K562 (cell line): ENCODE results near the gene GMIP. TPM values are rescaled to one million over a fixed set of nuclear protein-coding genes. Genes with fewer than 3 reads are reported as not detected.

Experiments
- ATAC-seq: fragments of 200-7000 bp; cut with Tn5 transposase; 3 replicates; pipeline ENCODE4 v1.9.1; 2020; ENCODE audit warnings: moderate library complexity
- BruUV-seq: library from RNA; stranded (reverse); fragments of 400-500 nt; replicated peaks from 2 replicates; lab custom pipeline; 2021; lab: Mats Ljungman, UMichigan
- CTCF ChIA-PET: fragments of 300-600 bp; formaldehyde crosslinking; extraction: SDS; loops from one replicate; lab custom pipeline; 2021; ENCODE audit warnings: low intra/inter-chr PET ratio; lab: Yijun Ruan, JAX
- POLR2A ChIA-PET: fragments of 300-600, 350-650 bp; sonication (Branson Sonifier 250); formaldehyde crosslinking; extraction: SDS; loops from one replicate; lab custom pipeline; 2021; ENCODE audit warnings: antibody characterized with exemption, inconsistent platforms; lab: Yijun Ruan, JAX
- DNase-seq, 4 experiments: peaks; one replicate each; pipeline versions ENCODE4 v3.0.0 to v3.0.0-alpha.2; 2011 to 2018; ENCODE audit warnings: low spot score in 3 of 4, mixed read lengths in 3 of 4; ENCODE audit errors: extremely low read depth in 1 of 4
- FAIRE-seq: peaks from 2 replicates; lab custom pipeline; 2011; peaks lifted over from hg19 to GRCh38; lab: Jason Lieb, UNC
- H2AFZ ChIP-seq: 2 replicates; pipeline ENCODE4 v1.6.0; 2011; ENCODE audit warnings: low read depth, low read length, control low read depth, inconsistent platforms
- H3K27ac ChIP-seq: fragments of 200-600 bp; 3 replicates; pipeline ENCODE4 v1.8.0; 2011; ENCODE audit warnings: low read depth, mild to moderate bottlenecking, control low read depth, inconsistent platforms, low read length, moderate library complexity, mixed read lengths; ENCODE audit errors: extremely low read depth
- H3K27me3 ChIP-seq, 2 experiments: fragments of 300-600 bp in 1 of 2; 2 replicates in 1 of 2; 3 replicates in 1 of 2; pipeline versions ENCODE4 v1.6.0 to v1.8.0; 2011; ENCODE audit warnings: inconsistent platforms in 2 of 2, low read length in 2 of 2, mild to moderate bottlenecking in 1 of 2, mixed read lengths in 1 of 2, moderate library complexity in 1 of 2; ENCODE audit not compliant: control insufficient read depth in 2 of 2, insufficient read depth in 2 of 2
- H3K36me3 ChIP-seq: fragments of 300-600 bp; 3 replicates; pipeline ENCODE4 v1.8.0; 2011; ENCODE audit warnings: mild to moderate bottlenecking, low read length, inconsistent platforms; ENCODE audit not compliant: control insufficient read depth, insufficient read depth
- H3K4me1 ChIP-seq, 2 experiments: fragments of 200-600 bp in 1 of 2; replicated peaks in 1 of 2; 2 replicates in 1 of 2; 3 replicates in 1 of 2; pipeline versions ENCODE4 v1.5.1 to v1.8.0; 2011; ENCODE audit warnings: inconsistent platforms in 2 of 2, low read length in 2 of 2, mild to moderate bottlenecking in 1 of 2, mixed read lengths in 1 of 2, moderate library complexity in 1 of 2; ENCODE audit not compliant: control insufficient read depth in 2 of 2, insufficient read depth in 2 of 2
- H3K4me2 ChIP-seq: 2 replicates; pipeline ENCODE4 v1.6.1; 2011; ENCODE audit warnings: low read length, control low read depth, inconsistent platforms, mixed read lengths; ENCODE audit not compliant: insufficient read depth
- H3K4me3 ChIP-seq: fragments of 200-600 bp; sonication (generic), shearing (Covaris generic); 2 replicates; pipeline ENCODE4 v1.5.1; 2016; ENCODE audit warnings: control low read depth, inconsistent platforms
- H3K79me2 ChIP-seq: fragments of 200-600 bp; 3 replicates; pipeline ENCODE4 v1.8.0; 2011; ENCODE audit warnings: low read length, inconsistent platforms; ENCODE audit not compliant: control insufficient read depth, insufficient read depth
- H3K9ac ChIP-seq, 2 experiments: 2 replicates each; pipeline versions ENCODE4 v1.6.0 to v1.6.1; 2011; ENCODE audit warnings: low read depth in 2 of 2, low read length in 2 of 2, control low read depth in 1 of 2, inconsistent platforms in 1 of 2, mild to moderate bottlenecking in 1 of 2, mixed read lengths in 1 of 2; ENCODE audit not compliant: insufficient read depth in 1 of 2
- H3K9me1 ChIP-seq: one replicate; pipeline ENCODE4 v1.6.0; 2011; ENCODE audit warnings: inconsistent platforms, mild to moderate bottlenecking, low read length, moderate library complexity; ENCODE audit not compliant: control insufficient read depth, insufficient read depth
- H3K9me3 ChIP-seq: replicated peaks from 2 replicates; pipeline ENCODE4 v1.5.1; 2011; ENCODE audit warnings: low read depth, low read length, inconsistent platforms; ENCODE audit not compliant: control insufficient read depth, insufficient read depth
- H4K20me1 ChIP-seq: replicated peaks from 2 replicates; pipeline ENCODE4 v1.6.1; 2011; ENCODE audit warnings: low read length, inconsistent platforms, mixed read lengths; ENCODE audit not compliant: control insufficient read depth, insufficient read depth
- E4F1 ChIP-seq: fragments of 250-450 bp; sonication (Bioruptor Pico); IDR thresholded peaks from 2 replicates; pipeline ENCODE4 v1.5.0; 2021; ENCODE audit warnings: mild to moderate bottlenecking, borderline replicate concordance
- JUND ChIP-seq, 2 experiments: IDR thresholded peaks; 2 replicates in 1 of 2; 3 replicates in 1 of 2; pipeline ENCODE4 v1.6.1; 2011; ENCODE audit warnings: borderline replicate concordance in 2 of 2, low read depth in 2 of 2, low read length in 2 of 2, improper control_type of control experiment in 1 of 2, missing biosample characterization in 1 of 2, missing genetic modification characterization in 1 of 2, missing genetic modification reagents in 1 of 2
- MCM2 ChIP-seq: fragments of 450-650 bp; IDR thresholded peaks from 2 replicates; pipeline ENCODE4 v1.6.1; 2017; ENCODE audit warnings: low read depth, mild to moderate bottlenecking
- MLX ChIP-seq, 2 experiments: fragments of 450-650 bp in 1 of 2; sonication (generic) in 1 of 2; formaldehyde crosslinking; conservative IDR thresholded peaks; 2 replicates each; pipeline versions ENCODE4 v1.4.0 to v1.8.1; 2020 to 2022; ENCODE audit warnings: mild to moderate bottlenecking in 1 of 2, missing genetic modification reagents in 1 of 2
- SMARCA4 ChIP-seq: fragments of 450-650 bp; IDR thresholded peaks from 2 replicates; pipeline ENCODE4 v1.6.1; 2016
- SPI1 ChIP-seq: IDR thresholded peaks from 2 replicates; pipeline ENCODE4 v1.6.1; 2011; ENCODE audit warnings: low read depth, low read length, control low read depth, borderline replicate concordance
- WGBS: fragments of 100-300 bp; shearing (Covaris generic); methylation state at CpG from one replicate; pipeline ENCODE4 v1.1.6; 2016; ENCODE audit warnings: low coverage, mixed read lengths; ENCODE audit not compliant: insufficient coverage; ENCODE audit errors: missing lambda C conversion rate; 5-methylcytosine and 5-hydroxymethylcytosine counted together
- in situ Hi-C: fragments of 300-500 bp; cut with MboI; formaldehyde crosslinking; loops from 4 replicates; pipeline ENCODE4 v1.15.0; 2018; ENCODE audit warnings: inconsistent platforms, mixed read lengths
- intact Hi-C: fragments of 100-400 bp; cut with micrococcal nuclease; formaldehyde crosslinking; loops from 2 replicates; pipeline ENCODE4 v1.14.2; 2022
- polyA plus RNA-seq, 8 experiments: library from polyadenylated mRNA; depleted of rRNA in 4 of 8; stranded (reverse) in 5 of 8; unstranded in 3 of 8; fragments of >200 nt; fragmentation: Nextera tagmentation in 2 of 8; fragmentation: Illumina TruSeq in 1 of 8; extraction: Ambion mirVana in 2 of 8; extraction: Trizol in 1 of 8; gene quantifications; 2 replicates each; pipeline versions ENCODE4 v1.2.1 to v1.2.3, GENCODE V29; 2011 to 2014; ENCODE audit warnings: inconsistent platforms in 1 of 8, missing spikeins in 1 of 8
- total RNA-seq, 7 experiments: library from RNA; depleted of rRNA in 6 of 7; stranded (reverse); fragments of >200 nt in 6 of 7; fragmentation: Illumina TruSeq in 2 of 7; extraction: Trizol in 2 of 7; gene quantifications; 2 replicates each; pipeline versions ENCODE4 v1.2.1 to v1.2.3, GENCODE V29; 2011 to 2021; ENCODE audit warnings: low replicate concordance in 1 of 7

The GMIP gene
- total and polyA plus RNA-seq, 9 of the 15 experiments (the other 6 are each of a cell fraction or from before 2014, with no cell fraction given) = 0.14 to 15.8 (median 3.2) TPM

GRCh38 chr19:19632661-19633060, 10.8 kb downstream of the GMIP start:
- H3K9me3 ChIP-seq = no peaks in the 10 kb centered on the region
- CTCF ChIA-PET = no interaction called here
- no peak overlapping the region for H3K27ac ChIP-seq
- no peak overlapping the region for H3K9ac ChIP-seq
- H3K36me3 ChIP-seq = peaks cover 39% of the 10 kb centered on the region; the same call in 2 of the 3 replicates
- H3K4me2 ChIP-seq = no peak overlapping the region
- H2AFZ ChIP-seq = no peak overlapping the region
- no peaks in the 10 kb centered on the region for H3K9me1 ChIP-seq
- no peaks in the 10 kb centered on the region for H4K20me1 ChIP-seq
- no peaks in the 10 kb centered on the region for H3K79me2 ChIP-seq
- BruUV-seq = no TSS peak
- POLR2A ChIA-PET = interaction anchor here (0.6 to 1.2 kb wide), 2 partner anchors 8 to 1039 kb away, joined by 3 to 4 read pairs; no protein-coding TSS in a partner anchor
- no peak for ATAC-seq
- in situ Hi-C loops = loop anchor here (25.0 kb wide), 1 partner anchor 95 kb away; the partner anchor contains the start of genes CILP2 and YJEFN3
- WGBS = 36% methylated on average over 5 of the region's 5 CpGs
- no peak for TF ChIP-seq E4F1 (CRISPR knock-in tag)
- no peak for TF ChIP-seq MLX (CRISPR knock-in tag; conservative IDR thresholded peaks at IDR 0.05)
- TF ChIP-seq MCM2 = no peak
- no peak for TF ChIP-seq JUND (IDR thresholded peaks at IDR 0.05; ENCODE audit: borderline replicate concordance, low read depth, low read length)
- no peak for TF ChIP-seq JUND (tag; IDR thresholded peaks at IDR 0.05; ENCODE audit: borderline replicate concordance, low read depth, low read length)
- no peak for TF ChIP-seq SPI1
- no peak for TF ChIP-seq SMARCA4
- TF ChIP-seq, all 486 proteins: peak for 0
- Histone ChIP-seq H3K27me3 (no peaks in the 10 kb centered on the region), H3K4me1 (peaks cover 0 to 17% of the 10 kb centered on the region in 2 experiments; a peak in 2 of 5 replicates), H3K4me3 (no peak overlapping the region)
- DNase-seq = no peak
- intact Hi-C loops = no loop called here
- no peak for FAIRE-seq
